ENCODE results near the gene GJA10. TPM values are rescaled to one million over a fixed set of nuclear protein-coding genes. Genes with fewer than 3 reads are reported as not detected.

GJA10 gene
- total RNA-seq, 2 experiments from 2014 or later, result not detected

DNA sequence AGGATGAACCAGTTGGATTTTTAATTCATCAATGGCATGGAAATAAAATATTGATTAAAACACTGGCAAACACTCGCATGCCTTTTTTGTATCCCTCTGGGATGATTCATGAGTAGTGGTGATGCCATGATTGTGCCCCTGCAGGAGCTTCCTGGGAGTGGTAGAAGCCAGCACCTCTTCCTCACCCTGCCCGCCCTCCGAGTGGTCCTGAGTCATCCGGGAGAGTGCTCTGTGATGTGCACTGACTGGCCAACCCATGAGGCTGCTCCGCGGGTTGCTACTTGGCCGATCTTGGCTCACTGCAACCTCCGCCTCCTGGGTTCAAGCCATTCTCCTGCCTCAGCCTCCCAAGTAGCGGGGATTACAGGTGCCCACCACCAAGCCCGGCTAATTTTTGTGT is 27.4 kb downstream of the GJA10 start:
- no peak for DNase-seq (ENCODE audit: low spot score)
- no peak overlapping the region for H2AFZ ChIP-seq (ENCODE audit: low read length)
- ChIA-PET POLR2A (no interaction called here), CTCF (ENCODE audit: unreplicated experiment) (interaction anchor here (0.5 kb wide), 1 partner anchor 107 kb away, joined by 3 read pairs; no protein-coding TSS in a partner anchor)
- no peak for TF ChIP-seq EZH2phosphoT487 (IDR thresholded peaks at IDR 0.05; ENCODE audit: borderline replicate concordance, low read depth, low read length)
- TF ChIP-seq, protein P1, sequence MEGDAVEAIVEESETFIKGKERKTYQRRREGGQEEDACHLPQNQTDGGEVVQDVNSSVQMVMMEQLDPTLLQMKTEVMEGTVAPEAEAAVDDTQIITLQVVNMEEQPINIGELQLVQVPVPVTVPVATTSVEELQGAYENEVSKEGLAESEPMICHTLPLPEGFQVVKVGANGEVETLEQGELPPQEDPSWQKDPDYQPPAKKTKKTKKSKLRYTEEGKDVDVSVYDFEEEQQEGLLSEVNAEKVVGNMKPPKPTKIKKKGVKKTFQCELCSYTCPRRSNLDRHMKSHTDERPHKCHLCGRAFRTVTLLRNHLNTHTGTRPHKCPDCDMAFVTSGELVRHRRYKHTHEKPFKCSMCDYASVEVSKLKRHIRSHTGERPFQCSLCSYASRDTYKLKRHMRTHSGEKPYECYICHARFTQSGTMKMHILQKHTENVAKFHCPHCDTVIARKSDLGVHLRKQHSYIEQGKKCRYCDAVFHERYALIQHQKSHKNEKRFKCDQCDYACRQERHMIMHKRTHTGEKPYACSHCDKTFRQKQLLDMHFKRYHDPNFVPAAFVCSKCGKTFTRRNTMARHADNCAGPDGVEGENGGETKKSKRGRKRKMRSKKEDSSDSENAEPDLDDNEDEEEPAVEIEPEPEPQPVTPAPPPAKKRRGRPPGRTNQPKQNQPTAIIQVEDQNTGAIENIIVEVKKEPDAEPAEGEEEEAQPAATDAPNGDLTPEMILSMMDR (conservative IDR thresholded peaks at IDR 0.05; ENCODE audit: low read length), result no peak
- no TSS peak for BruUV-seq (replicated peaks)
- no peaks in the 10 kb centered on the region for H3K36me3 ChIP-seq (ENCODE audit: insufficient read depth, low read length)
- H4K20me1 ChIP-seq (ENCODE audit: insufficient read depth, low read length), result no peaks in the 10 kb centered on the region
- H3K9me2 ChIP-seq (ENCODE audit: insufficient read depth, low read length), result no peaks in the 10 kb centered on the region
- no peak overlapping the region for H3K4me2 ChIP-seq (ENCODE audit: low read length)
- no peak overlapping the region for H3K4me3 ChIP-seq (ENCODE audit: low read depth, low read length, poor library complexity, severe bottlenecking)
- H3K79me2 ChIP-seq (ENCODE audit: insufficient read depth, low read depth, low read length), result no peaks in the 10 kb centered on the region
- no peaks in the 10 kb centered on the region for H3K4me1 ChIP-seq (ENCODE audit: insufficient read depth, low read length, poor library complexity, severe bottlenecking)
- intact Hi-C loops (cut with micrococcal nuclease; ENCODE audit: unreplicated experiment), result no loop called here
- H3K9me3 ChIP-seq (ENCODE audit: low read length), result peaks cover 4% of the 10 kb centered on the region; the same call in 1 of the 2 replicates
- H3K27ac ChIP-seq (ENCODE audit: low read depth, low read length, poor library complexity, severe bottlenecking), result no peak overlapping the region

DNA sequence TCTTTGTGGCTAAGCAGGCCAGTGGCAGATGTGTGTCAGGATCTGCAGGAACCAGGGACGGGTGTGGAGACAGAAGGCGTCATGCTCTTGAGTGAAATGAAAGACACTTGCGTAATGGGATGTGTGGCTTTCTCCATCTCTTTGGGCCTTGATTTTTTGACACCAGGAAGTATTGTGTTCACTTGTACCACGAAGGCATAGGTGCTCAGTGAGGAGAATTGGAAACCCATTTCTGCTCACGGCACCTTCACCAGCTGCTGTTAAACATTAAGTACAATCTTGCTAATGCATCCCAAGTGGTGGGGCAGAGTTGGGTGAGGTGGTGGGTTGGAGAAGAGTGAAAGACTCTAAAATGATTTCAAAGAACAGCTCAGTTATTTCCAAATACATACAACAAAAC is 30.0 kb downstream of the GJA10 start:
- intact Hi-C loops (cut with micrococcal nuclease; ENCODE audit: unreplicated experiment), result no loop called here
- no peaks in the 10 kb centered on the region for H3K79me2 ChIP-seq (ENCODE audit: insufficient read depth, low read depth, low read length)
- no TSS peak for BruUV-seq (replicated peaks)
- POLR2A ChIA-PET, result no interaction called here
- H3K4me1 ChIP-seq (ENCODE audit: insufficient read depth, low read length, poor library complexity, severe bottlenecking), result no peaks in the 10 kb centered on the region
- H3K27ac ChIP-seq (ENCODE audit: low read depth, low read length, poor library complexity, severe bottlenecking), result no peak overlapping the region
- H3K4me2 ChIP-seq (ENCODE audit: low read length), result no peak overlapping the region
- H4K20me1 ChIP-seq (ENCODE audit: insufficient read depth, low read length), result no peaks in the 10 kb centered on the region
- H2AFZ ChIP-seq (ENCODE audit: low read length), result no peak overlapping the region
- H3K36me3 ChIP-seq (ENCODE audit: insufficient read depth, low read length), result peaks cover 24% of the 10 kb centered on the region
- no peak overlapping the region for H3K4me3 ChIP-seq (ENCODE audit: low read depth, low read length, poor library complexity, severe bottlenecking)
- no peak for TF ChIP-seq EZH2phosphoT487 (IDR thresholded peaks at IDR 0.05; ENCODE audit: borderline replicate concordance, low read depth, low read length)
- TF ChIP-seq, protein P1 (conservative IDR thresholded peaks at IDR 0.05; ENCODE audit: low read length), result no peak
- no peak for DNase-seq (ENCODE audit: low spot score)
- no peaks in the 10 kb centered on the region for H3K9me3 ChIP-seq (ENCODE audit: low read length)
- CTCF ChIA-PET (ENCODE audit: unreplicated experiment), result no interaction called here
- H3K9me2 ChIP-seq (ENCODE audit: insufficient read depth, low read length), result no peaks in the 10 kb centered on the region

DNA sequence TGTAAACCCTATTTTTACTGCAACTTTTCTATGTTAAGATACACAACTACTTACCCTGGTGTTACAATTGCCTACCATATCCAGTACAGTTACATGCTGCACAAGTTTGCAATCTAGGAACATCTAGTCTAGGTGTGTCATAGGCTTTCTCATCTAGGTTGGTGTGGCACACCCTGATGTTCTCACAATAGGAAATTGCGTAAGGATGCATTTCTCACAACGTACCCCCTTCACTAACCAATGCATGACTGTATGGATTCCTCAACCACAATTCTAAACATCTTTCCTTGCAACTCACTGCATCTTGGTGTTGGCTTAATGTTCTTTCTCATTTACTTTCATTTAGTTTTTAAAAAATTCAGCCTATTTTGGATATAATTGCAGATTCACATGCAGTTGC is 31.6 kb downstream of the GJA10 start:
- H3K79me2 ChIP-seq (ENCODE audit: insufficient read depth, low read depth, low read length), result no peaks in the 10 kb centered on the region
- CTCF ChIA-PET (ENCODE audit: unreplicated experiment), result no interaction called here

More for the DNA sequence above, 31.6 kb downstream of the GJA10 start:
- no peaks in the 10 kb centered on the region for H3K9me2 ChIP-seq (ENCODE audit: insufficient read depth, low read length)
- DNase-seq (ENCODE audit: low spot score), result no peak
- TF ChIP-seq EZH2phosphoT487 (IDR thresholded peaks at IDR 0.05; ENCODE audit: borderline replicate concordance, low read depth, low read length), result no peak
- TF ChIP-seq, protein P1 (conservative IDR thresholded peaks at IDR 0.05; ENCODE audit: low read length), result no peak
- intact Hi-C loops (cut with micrococcal nuclease; ENCODE audit: unreplicated experiment), result loop anchor here (5.0 kb wide), 1 partner anchor 551 kb away; no protein-coding TSS in a partner anchor
- no peak overlapping the region for H3K4me2 ChIP-seq (ENCODE audit: low read length)
- no peaks in the 10 kb centered on the region for H4K20me1 ChIP-seq (ENCODE audit: insufficient read depth, low read length)
- no peaks in the 10 kb centered on the region for H3K9me3 ChIP-seq (ENCODE audit: low read length)
- no peaks in the 10 kb centered on the region for H3K4me1 ChIP-seq (ENCODE audit: insufficient read depth, low read length, poor library complexity, severe bottlenecking)
- peaks cover 38% of the 10 kb centered on the region for H3K36me3 ChIP-seq (ENCODE audit: insufficient read depth, low read length)
- POLR2A ChIA-PET, result no interaction called here
- H3K27ac ChIP-seq (ENCODE audit: low read depth, low read length, poor library complexity, severe bottlenecking), result no peak overlapping the region
- no TSS peak for BruUV-seq (replicated peaks)
- no peak overlapping the region for H2AFZ ChIP-seq (ENCODE audit: low read length)
- no peak overlapping the region for H3K4me3 ChIP-seq (ENCODE audit: low read depth, low read length, poor library complexity, severe bottlenecking)
